ENCODE measurements around the gene HES4. TPM values are rescaled to one million over a fixed set of nuclear protein-coding genes. Genes with fewer than 3 reads are reported as not detected.

Gene HES4
- total and polyA plus RNA-seq, 2 donors (not counting 3 experiments of a cell fraction or from before 2014, with no cell fraction given) = 30.5 to 37.6 TPM

- Histone ChIP-seq H2AFZ (ENCODE audit: low read depth, low read length) (no peak overlapping the region), H3K79me2 (ENCODE audit: control insufficient read depth, insufficient read depth, low read length) (no peaks in the 10 kb centered on the region), H3K27ac (ENCODE audit: insufficient read depth, low read depth, low read length) (no peak overlapping the region), H3K4me3 (replicated peaks in 1 of 3; ENCODE audit: insufficient read depth in 1 of 3, low read depth in 1 of 3, low read length in 3 of 3) (no peak overlapping the region), H3K4me2 (ENCODE audit: insufficient read depth, low read length) (no peak overlapping the region), H3K27me3 (ENCODE audit: control insufficient read depth in 2 of 2, insufficient read depth in 2 of 2, low read length in 2 of 2) (no peaks in the 10 kb centered on the region), H3K9ac (replicated peaks; ENCODE audit: extremely low read depth, insufficient read depth, low read length) (no peak overlapping the region), H3K4me1 (ENCODE audit: control insufficient read depth, extremely low read depth, insufficient read depth, low read length) (no peaks in the 10 kb centered on the region), H4K20me1 (replicated peaks; ENCODE audit: control insufficient read depth, extremely low read depth, insufficient read depth, low read length) (no peaks in the 10 kb centered on the region), H3K9me3 (replicated peaks; ENCODE audit: control insufficient read depth, insufficient read depth, low read length) (no peaks in the 10 kb centered on the region), H3K36me3 (ENCODE audit: control insufficient read depth in 2 of 2, extremely low read depth in 1 of 2, insufficient read depth in 2 of 2, low read length in 2 of 2) (peaks cover 0 to 18% of the 10 kb centered on the region in 2 experiments), H3K9me1 (replicated peaks; ENCODE audit: control insufficient read depth, extremely low read depth, insufficient read depth, low read length) (no peaks in the 10 kb centered on the region)
- no TSS peak for BruUV-seq (replicated peaks)
- ChIA-PET CTCF (no interaction called here), POLR2A (no interaction called here)
- FAIRE-seq (no peak), DNase-seq (ENCODE audit: low read depth, low spot score) (no peak)
- dilution Hi-C loops (cut with MboI; ENCODE audit: extremely low pct_ligation_motif_present, low sequenced_read_pairs) = no loop called here
- TF ChIP-seq MAX (IDR thresholded peaks at IDR 0.05; ENCODE audit: insufficient read depth, insufficient read length) = no peak
- intact Hi-C loops (cut with micrococcal nuclease) = no loop called here
Measured at GRCh38 chr1:1046243-1046642, 46.3 kb upstream of the HES4 start.

- H3K36me3 ChIP-seq (ENCODE audit: control insufficient read depth in 2 of 2, extremely low read depth in 1 of 2, insufficient read depth in 2 of 2, low read length in 2 of 2) = peaks cover 0 to 16% of the 10 kb centered on the region in 2 experiments
- no TSS peak for BruUV-seq (replicated peaks)
- POLR2A ChIA-PET = no interaction called here
Measured at GRCh38 chr1:1045129-1045528, 45.2 kb upstream of the HES4 start.

More at GRCh38 chr1:1045129-1045528, 45.2 kb upstream of the HES4 start:
- TF ChIP-seq GATA2 (IDR thresholded peaks at IDR 0.05; ENCODE audit: insufficient read depth, insufficient read length, low read depth, low read length) (no peak), CTCF (IDR thresholded peaks at IDR 0.05; ENCODE audit: extremely low read depth in 1 of 2, insufficient read depth in 1 of 2, low read depth in 1 of 2, low read length in 2 of 2) (no peak), JUN (IDR thresholded peaks at IDR 0.05; ENCODE audit: borderline replicate concordance, insufficient read depth, insufficient read length, low read depth) (no peak), MYC (IDR thresholded peaks at IDR 0.05; ENCODE audit: low read depth, low read length) (no peak), POLR2A (IDR thresholded peaks at IDR 0.05; ENCODE audit: low read depth, low read length) (no peak), EZH2 (IDR thresholded peaks at IDR 0.05; ENCODE audit: borderline replicate concordance, low read depth, low read length, severe bottlenecking) (no peak), FOS (IDR thresholded peaks at IDR 0.05; ENCODE audit: borderline replicate concordance, insufficient read depth, low read length) (no peak), POLR2AphosphoS5 (IDR thresholded peaks at IDR 0.05; ENCODE audit: insufficient read depth, low read depth, low read length) (no peak), MAX (IDR thresholded peaks at IDR 0.05; ENCODE audit: insufficient read depth, insufficient read length) (no peak)
- Histone ChIP-seq H3K27ac (ENCODE audit: insufficient read depth, low read depth, low read length) (no peak overlapping the region), H3K27me3 (ENCODE audit: control insufficient read depth in 2 of 2, insufficient read depth in 2 of 2, low read length in 2 of 2) (no peaks in the 10 kb centered on the region), H3K4me2 (ENCODE audit: insufficient read depth, low read length) (no peak overlapping the region), H3K4me1 (ENCODE audit: control insufficient read depth, extremely low read depth, insufficient read depth, low read length) (peaks cover 3% of the 10 kb centered on the region), H3K4me3 (replicated peaks in 1 of 3; ENCODE audit: insufficient read depth in 1 of 3, low read depth in 1 of 3, low read length in 3 of 3) (no peak overlapping the region), H3K79me2 (ENCODE audit: control insufficient read depth, insufficient read depth, low read length) (no peaks in the 10 kb centered on the region), H2AFZ (ENCODE audit: low read depth, low read length) (no peak overlapping the region), H4K20me1 (replicated peaks; ENCODE audit: control insufficient read depth, extremely low read depth, insufficient read depth, low read length) (no peaks in the 10 kb centered on the region), H3K9me1 (replicated peaks; ENCODE audit: control insufficient read depth, extremely low read depth, insufficient read depth, low read length) (no peaks in the 10 kb centered on the region), H3K9me3 (replicated peaks; ENCODE audit: control insufficient read depth, insufficient read depth, low read length) (no peaks in the 10 kb centered on the region), H3K9ac (replicated peaks; ENCODE audit: extremely low read depth, insufficient read depth, low read length) (no peak overlapping the region)
- no peak for FAIRE-seq
- DNase-seq (ENCODE audit: low read depth, low spot score) = no peak
- CTCF ChIA-PET = no interaction called here
- intact Hi-C loops (cut with micrococcal nuclease) (no loop called here), dilution Hi-C loops (cut with MboI; ENCODE audit: extremely low pct_ligation_motif_present, low sequenced_read_pairs) (no loop called here)
